Erythroblast (primary cell): ENCODE results near the gene RPUSD3.

Experiments
- GATA1 ChIP-seq: IDR thresholded peaks from 2 replicates; pipeline ENCODE4 v1.6.1; 2011; ENCODE audit warnings: low read depth, mild to moderate bottlenecking, control low read depth, low read length, moderate library complexity
- POLR2A ChIP-seq: IDR thresholded peaks from 2 replicates; pipeline ENCODE4 v1.6.1; 2011; ENCODE audit warnings: mild to moderate bottlenecking, low read length

DNA sequence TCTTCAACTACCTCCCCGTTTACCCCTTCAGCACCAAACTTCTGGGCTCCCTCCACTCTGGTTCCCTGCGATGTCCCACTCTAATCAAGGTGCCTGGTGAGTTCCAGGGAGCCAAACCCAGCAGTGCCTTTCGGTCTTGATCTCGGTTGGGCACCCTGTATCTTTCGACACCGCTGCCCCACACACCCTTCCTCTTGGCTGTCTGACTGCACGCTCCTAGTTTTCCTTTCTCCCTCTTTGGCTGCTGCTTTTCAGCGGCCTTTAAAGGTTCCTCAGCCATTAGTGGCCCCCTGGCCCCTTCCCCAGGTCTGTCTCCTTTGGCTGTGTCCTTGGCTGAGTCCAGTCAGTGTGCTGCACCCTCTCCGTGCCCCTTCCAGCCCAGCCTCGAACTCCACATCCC, 33.0 kb downstream of the RPUSD3 start:
- TF ChIP-seq POLR2A (no peak), GATA1 (no peak)
